WTC11 (cell line): ENCODE measurements around the gene FGFR3. TPM values are rescaled to one million over a fixed set of nuclear protein-coding genes. Genes with fewer than 3 reads are reported as not detected.

Experiments
- ATAC-seq: fragments of 200-7000 bp; cut with Tn5 transposase; 2 replicates; pipeline ENCODE4 v1.10.0; 2021; ENCODE audit warnings: mild to moderate bottlenecking, moderate library complexity
- Bru-seq: library from RNA; stranded (reverse); fragments of 400-500 nt; gene quantifications from one replicate; lab custom pipeline; 2021; lab: Mats Ljungman, UMichigan
- CTCF ChIA-PET: fragments of 300-600 bp; sonication (Branson Sonifier 250); formaldehyde crosslinking; loops from one replicate; lab custom pipeline; 2021; ENCODE audit warnings: antibody characterized with exemption; lab: Charles Lee
- POLR2A ChIA-PET: fragments of 350-600 bp; sonication (Branson Sonifier 250); formaldehyde crosslinking; loops from one replicate; lab custom pipeline; 2021; ENCODE audit warnings: antibody characterized with exemption; lab: Charles Lee
- DNase-seq: peaks from one replicate; pipeline ENCODE4 v3.0.0; 2021; ENCODE audit warnings: low spot score
- H3K27ac Mint-ChIP-seq: 2 replicates; pipeline ENCODE4 v1.8.0; 2021; ENCODE audit warnings: mixed read lengths
- H3K27me3 Mint-ChIP-seq: 2 replicates; pipeline ENCODE4 v1.8.0; 2021; ENCODE audit warnings: low read depth, mild to moderate bottlenecking, moderate library complexity, mixed read lengths
- H3K36me3 Mint-ChIP-seq: 2 replicates; pipeline ENCODE4 v1.8.0; 2021; ENCODE audit warnings: mixed read lengths
- H3K4me1 Mint-ChIP-seq: 2 replicates; pipeline ENCODE4 v1.8.0; 2022; ENCODE audit warnings: mixed read lengths
- H3K4me3 Mint-ChIP-seq: 2 replicates; pipeline ENCODE4 v1.8.0; 2021; ENCODE audit warnings: mild to moderate bottlenecking, moderate library complexity, mixed read lengths
- H3K9me3 Mint-ChIP-seq: 2 replicates; pipeline ENCODE4 v1.8.0; 2021; ENCODE audit warnings: mixed read lengths
- CBFB ChIP-seq: sonication (generic); formaldehyde crosslinking; IDR thresholded peaks from 2 replicates; pipeline ENCODE4 v1.8.1; 2022; ENCODE audit warnings: mild to moderate bottlenecking, low read depth, missing genetic modification reagents
- CREB1 ChIP-seq: sonication (generic); formaldehyde crosslinking; IDR thresholded peaks from 2 replicates; pipeline ENCODE4 v1.8.0; 2023; ENCODE audit warnings: mild to moderate bottlenecking, missing genetic modification reagents
- CREM ChIP-seq: sonication (generic); formaldehyde crosslinking; IDR thresholded peaks from 2 replicates; pipeline ENCODE4 v1.8.1; 2022; ENCODE audit warnings: mild to moderate bottlenecking, missing genetic modification reagents, moderate library complexity
- ETV6 ChIP-seq: sonication (generic); formaldehyde crosslinking; IDR thresholded peaks from 2 replicates; pipeline ENCODE4 v1.8.1; 2022; ENCODE audit warnings: mild to moderate bottlenecking, missing genetic modification reagents
- FOXJ3 ChIP-seq: sonication (generic); formaldehyde crosslinking; IDR thresholded peaks from 2 replicates; pipeline ENCODE4 v1.9.0; 2021; ENCODE audit warnings: missing genetic modification reagents, mild to moderate bottlenecking, borderline replicate concordance
- GABPB1 ChIP-seq: sonication (generic); formaldehyde crosslinking; IDR thresholded peaks from 2 replicates; pipeline ENCODE4 v1.8.1; 2023; ENCODE audit warnings: mild to moderate bottlenecking, missing genetic modification reagents
- HMGA2 ChIP-seq: fragments of 250-450 bp; sonication (Bioruptor Pico); IDR thresholded peaks from 2 replicates; pipeline ENCODE4 v1.4.0; 2021; ENCODE audit warnings: mild to moderate bottlenecking, moderate library complexity
- IRF2 ChIP-seq: sonication (generic); formaldehyde crosslinking; IDR thresholded peaks from 2 replicates; pipeline ENCODE4 v1.8.0; 2022; ENCODE audit warnings: low read depth, missing genetic modification reagents, borderline replicate concordance
- NFE2L1 ChIP-seq: sonication (generic); formaldehyde crosslinking; IDR thresholded peaks from 2 replicates; pipeline ENCODE4 v1.8.1; 2023; ENCODE audit warnings: missing genetic modification reagents
- NFYB ChIP-seq: sonication (generic); formaldehyde crosslinking; conservative IDR thresholded peaks from 2 replicates; pipeline ENCODE4 v1.8.0; 2022; ENCODE audit warnings: low read depth, missing genetic modification reagents
- SOX15 ChIP-seq: fragments of 250-450 bp; sonication (Bioruptor Pico); IDR thresholded peaks from 2 replicates; pipeline ENCODE4 v1.9.0; 2021; ENCODE audit warnings: mild to moderate bottlenecking
- SP1 ChIP-seq: sonication (generic); formaldehyde crosslinking; conservative IDR thresholded peaks from 2 replicates; pipeline ENCODE4 v1.8.1; 2022; ENCODE audit warnings: missing genetic modification reagents
- TEAD1 ChIP-seq: sonication (generic); formaldehyde crosslinking; IDR thresholded peaks from 2 replicates; pipeline ENCODE4 v1.8.0; 2022; ENCODE audit warnings: mild to moderate bottlenecking, missing genetic modification reagents
- TEAD4 ChIP-seq: sonication (generic); formaldehyde crosslinking; IDR thresholded peaks from 2 replicates; pipeline ENCODE4 v1.8.0; 2022; ENCODE audit warnings: mild to moderate bottlenecking, missing genetic modification reagents
- TP53 ChIP-seq: sonication (generic); formaldehyde crosslinking; IDR thresholded peaks from 2 replicates; pipeline ENCODE4 v1.8.1; 2023; ENCODE audit warnings: mild to moderate bottlenecking, missing genetic modification reagents
- ZNF396 ChIP-seq: fragments of 250-450 bp; sonication (Bioruptor Pico); IDR thresholded peaks from 2 replicates; pipeline ENCODE4 v1.8.0; 2021; ENCODE audit warnings: mild to moderate bottlenecking, moderate library complexity, borderline replicate concordance
- ZNF423 ChIP-seq: fragments of 250-450 bp; sonication (Bioruptor Pico); IDR thresholded peaks from 2 replicates; pipeline ENCODE4 v2.1.2; 2022; ENCODE audit warnings: mild to moderate bottlenecking, moderate library complexity
- long read RNA-seq, 3 experiments: library from RNA in 1 of 3; library from capped mRNA in 1 of 3; library from polyadenylated mRNA in 1 of 3; unstranded in 2 of 3; stranded (forward) in 1 of 3; transcript quantifications; one replicate each; pipeline ENCODE4 v2.0.0, GENCODE V29; 2021
- total RNA-seq: library from RNA; stranded (reverse); gene quantifications from 3 replicates; pipeline ENCODE4 v1.2.3, GENCODE V29; 2021
- TF ChIP-seq, protein P1 (sequence below): fragments of 250-450 bp; sonication (Bioruptor Pico); IDR thresholded peaks from 2 replicates; pipeline ENCODE4 v1.9.0; 2021; ENCODE audit warnings: mild to moderate bottlenecking
- TF ChIP-seq, protein P2 (sequence below): sonication (generic); formaldehyde crosslinking; IDR thresholded peaks from 2 replicates; pipeline ENCODE4 v1.8.1; 2022; ENCODE audit warnings: mild to moderate bottlenecking, missing genetic modification reagents, moderate library complexity, borderline replicate concordance
- TF ChIP-seq, protein P3 (sequence below): sonication (generic); formaldehyde crosslinking; IDR thresholded peaks from 2 replicates; pipeline ENCODE4 v1.8.1; 2023; ENCODE audit warnings: mild to moderate bottlenecking, missing genetic modification reagents
- TF ChIP-seq, protein P4 (sequence below): sonication (generic); formaldehyde crosslinking; IDR thresholded peaks from 2 replicates; pipeline ENCODE4 v1.8.1; 2022; ENCODE audit warnings: mild to moderate bottlenecking, moderate library complexity, missing genetic modification reagents
- TF ChIP-seq, protein P5 (sequence below): sonication (generic); formaldehyde crosslinking; IDR thresholded peaks from 2 replicates; pipeline ENCODE4 v1.8.1; 2023; ENCODE audit warnings: mild to moderate bottlenecking, missing genetic modification reagents, moderate library complexity
- TF ChIP-seq, protein P6 (sequence below): fragments of 250-450 bp; sonication (Bioruptor Pico); IDR thresholded peaks from 2 replicates; pipeline ENCODE4 v1.9.0; 2021; ENCODE audit warnings: moderate library complexity, mild to moderate bottlenecking, inconsistent platforms, borderline replicate concordance
- TF ChIP-seq, protein P7 (sequence below): sonication (generic); formaldehyde crosslinking; IDR thresholded peaks from 2 replicates; pipeline ENCODE4 v1.8.0; 2023; ENCODE audit warnings: missing genetic modification reagents

Gene FGFR3
- total RNA-seq (18.2 to 19.9 TPM (median 19.7 TPM) in 3 replicates), Bru-seq, nascent RNA (percentile 40 among the genes with signal in this experiment)
- long read RNA-seq, experiment 1, full-length matches to known transcripts = 22 of 52 reads
- long read RNA-seq, experiment 1, partial matches to known transcripts = 11 of 52 reads
- long read RNA-seq, experiment 1, other reads (novel, unspliced or antisense) = 19 of 52 reads
- long read RNA-seq, experiment 2, full-length matches to known transcripts = 3 of 15 reads
- long read RNA-seq, experiment 2, partial matches to known transcripts = 1 of 15 reads
- long read RNA-seq, experiment 2, other reads (novel, unspliced or antisense) = 11 of 15 reads
- long read RNA-seq, experiment 3 = 0 reads

DNA sequence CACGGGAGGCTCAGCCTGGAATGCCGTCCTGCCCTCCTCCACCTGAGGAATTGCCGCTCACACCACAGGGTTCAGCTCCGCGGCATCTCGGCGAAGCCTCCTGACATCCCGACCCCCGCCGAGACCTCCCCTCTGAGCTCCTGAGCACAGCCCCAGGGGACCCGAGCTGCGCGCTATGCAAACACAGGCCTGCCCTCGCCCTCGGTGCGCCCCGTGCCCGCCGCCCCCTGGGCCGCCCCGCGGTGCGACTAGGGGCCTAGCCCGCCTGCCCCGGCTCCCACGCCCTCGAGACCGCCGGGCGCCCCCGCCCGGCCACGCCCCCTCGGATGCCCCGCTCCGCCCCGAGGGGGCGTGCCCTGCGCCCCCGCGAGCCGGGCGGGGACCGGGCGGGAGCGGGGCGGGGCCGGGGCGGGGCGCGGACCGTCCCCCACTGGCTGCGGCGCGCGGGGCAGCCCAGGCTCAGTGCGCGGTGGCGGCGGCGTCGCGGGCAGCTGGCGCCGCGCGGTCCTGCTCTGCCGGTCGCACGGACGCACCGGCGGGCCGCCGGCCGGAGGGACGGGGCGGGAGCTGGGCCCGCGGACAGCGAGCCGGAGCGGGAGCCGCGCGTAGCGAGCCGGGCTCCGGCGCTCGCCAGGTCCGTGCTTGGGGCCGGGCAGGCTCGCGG is at the start of gene FGFR3:
Gene FGFR3 (plus strand): TSS at position 462 of the 664 bp plus-strand sequence. CDS start 642 bp downstream, outside the sequence.
- CTCF ChIA-PET = interaction anchor here (0.5 to 11.1 kb wide), 15 partner anchors 9 to 86 kb away, joined by 3 to 115 read pairs (median 7); no protein-coding TSS in a partner anchor
- ATAC-seq (peak; percentile 71), DNase-seq (peak; percentile 78)
- no peak within 1 kb of the TSS for H3K27ac Mint-ChIP-seq
- no peaks in the 10 kb centered on the region for H3K4me1 Mint-ChIP-seq
- no peaks in the 10 kb centered on the region for H3K9me3 Mint-ChIP-seq
- H3K36me3 Mint-ChIP-seq = no peaks in the 10 kb centered on the region
- POLR2A ChIA-PET = interaction anchor here (0.9 to 1.5 kb wide), 5 partner anchors 10 to 39 kb away, joined by 3 to 5 read pairs (median 4); no protein-coding TSS in a partner anchor
- H3K4me3 Mint-ChIP-seq = peak within 1 kb of the TSS; percentile 54
- TF ChIP-seq, protein P1, sequence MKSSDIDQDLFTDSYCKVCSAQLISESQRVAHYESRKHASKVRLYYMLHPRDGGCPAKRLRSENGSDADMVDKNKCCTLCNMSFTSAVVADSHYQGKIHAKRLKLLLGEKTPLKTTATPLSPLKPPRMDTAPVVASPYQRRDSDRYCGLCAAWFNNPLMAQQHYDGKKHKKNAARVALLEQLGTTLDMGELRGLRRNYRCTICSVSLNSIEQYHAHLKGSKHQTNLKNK (CRISPR knock-in tag) = 0 out of 2 replicates have a peak, but pooled peaks have one; percentile 11
- TF ChIP-seq NFE2L1 (CRISPR knock-in tag) (no peak), GABPB1 (CRISPR knock-in tag) (0 out of 2 replicates have a peak, but pooled peaks have one; percentile 24), ZNF396 (CRISPR knock-in tag) (no peak), SP1 (CRISPR knock-in tag) (peak; percentile 79), ETV6 (CRISPR knock-in tag) (0 out of 2 replicates have a peak, but pooled peaks have one; percentile 34), NFYB (CRISPR knock-in tag) (no peak), TP53 (CRISPR knock-in tag) (0 out of 2 replicates have a peak, but pooled peaks have one; percentile 19), ZNF423 (CRISPR knock-in tag) (peak; percentile 100)
- TF ChIP-seq, protein P2, sequence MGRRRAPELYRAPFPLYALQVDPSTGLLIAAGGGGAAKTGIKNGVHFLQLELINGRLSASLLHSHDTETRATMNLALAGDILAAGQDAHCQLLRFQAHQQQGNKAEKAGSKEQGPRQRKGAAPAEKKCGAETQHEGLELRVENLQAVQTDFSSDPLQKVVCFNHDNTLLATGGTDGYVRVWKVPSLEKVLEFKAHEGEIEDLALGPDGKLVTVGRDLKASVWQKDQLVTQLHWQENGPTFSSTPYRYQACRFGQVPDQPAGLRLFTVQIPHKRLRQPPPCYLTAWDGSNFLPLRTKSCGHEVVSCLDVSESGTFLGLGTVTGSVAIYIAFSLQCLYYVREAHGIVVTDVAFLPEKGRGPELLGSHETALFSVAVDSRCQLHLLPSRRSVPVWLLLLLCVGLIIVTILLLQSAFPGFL = no peak
- TF ChIP-seq, protein P3, sequence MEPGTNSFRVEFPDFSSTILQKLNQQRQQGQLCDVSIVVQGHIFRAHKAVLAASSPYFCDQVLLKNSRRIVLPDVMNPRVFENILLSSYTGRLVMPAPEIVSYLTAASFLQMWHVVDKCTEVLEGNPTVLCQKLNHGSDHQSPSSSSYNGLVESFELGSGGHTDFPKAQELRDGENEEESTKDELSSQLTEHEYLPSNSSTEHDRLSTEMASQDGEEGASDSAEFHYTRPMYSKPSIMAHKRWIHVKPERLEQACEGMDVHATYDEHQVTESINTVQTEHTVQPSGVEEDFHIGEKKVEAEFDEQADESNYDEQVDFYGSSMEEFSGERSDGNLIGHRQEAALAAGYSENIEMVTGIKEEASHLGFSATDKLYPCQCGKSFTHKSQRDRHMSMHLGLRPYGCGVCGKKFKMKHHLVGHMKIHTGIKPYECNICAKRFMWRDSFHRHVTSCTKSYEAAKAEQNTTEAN = peak; percentile 22; the same call in 1 of the 2 replicates
- peaks cover 51% of the 10 kb centered on the region for H3K27me3 Mint-ChIP-seq

DNA sequence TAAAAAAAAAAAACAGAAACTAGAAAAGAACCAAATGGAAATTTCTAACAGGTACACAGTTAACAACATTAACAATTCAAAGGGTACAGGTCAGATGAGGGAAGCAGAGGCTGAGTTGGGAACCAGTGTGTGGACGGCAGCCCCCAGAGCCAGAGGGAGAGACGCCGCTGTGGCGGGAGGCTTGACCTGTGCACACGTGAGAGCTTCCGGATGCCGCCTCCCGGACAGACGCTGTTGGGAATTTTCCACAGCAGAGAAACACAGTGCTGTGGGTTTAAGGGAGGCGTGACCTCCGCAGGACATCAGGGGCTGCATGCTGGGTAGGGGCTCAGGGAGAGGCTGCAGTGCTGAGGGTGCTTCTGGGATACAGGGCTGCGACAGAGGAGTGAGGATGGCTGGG is 49.5 kb upstream of the FGFR3 start:
- ATAC-seq = no peak
- H3K9me3 Mint-ChIP-seq = peaks cover 5% of the 10 kb centered on the region
- peak overlapping the region; percentile 87; the same call in 1 of the 2 replicates for H3K27ac Mint-ChIP-seq
- ChIA-PET CTCF (interaction anchor here (1.0 to 2.9 kb wide), 3 partner anchors 17 to 67 kb away, joined by 3 to 21 read pairs (median 5); no protein-coding TSS in a partner anchor), POLR2A (interaction anchor here (0.9 kb wide), 1 partner anchor 34 kb away, joined by 3 read pairs; no protein-coding TSS in a partner anchor)
- no peak overlapping the region for H3K4me3 Mint-ChIP-seq
- H3K36me3 Mint-ChIP-seq = peaks cover 49% of the 10 kb centered on the region
- TF ChIP-seq, protein P4, sequence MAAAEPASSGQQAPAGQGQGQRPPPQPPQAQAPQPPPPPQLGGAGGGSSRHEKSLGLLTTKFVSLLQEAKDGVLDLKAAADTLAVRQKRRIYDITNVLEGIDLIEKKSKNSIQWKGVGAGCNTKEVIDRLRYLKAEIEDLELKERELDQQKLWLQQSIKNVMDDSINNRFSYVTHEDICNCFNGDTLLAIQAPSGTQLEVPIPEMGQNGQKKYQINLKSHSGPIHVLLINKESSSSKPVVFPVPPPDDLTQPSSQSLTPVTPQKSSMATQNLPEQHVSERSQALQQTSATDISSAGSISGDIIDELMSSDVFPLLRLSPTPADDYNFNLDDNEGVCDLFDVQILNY = no peak
- TF ChIP-seq FOXJ3 (CRISPR knock-in tag) (no peak), IRF2 (CRISPR knock-in tag) (no peak), CBFB (CRISPR knock-in tag) (no peak), TEAD4 (CRISPR knock-in tag) (no peak), TEAD1 (CRISPR knock-in tag) (no peak), CREB1 (no peak), CREM (CRISPR knock-in tag) (no peak), NFE2L1 (CRISPR knock-in tag) (no peak), HMGA2 (no peak), NFYB (CRISPR knock-in tag) (no peak), SOX15 (CRISPR knock-in tag) (no peak)
- TF ChIP-seq, protein P5, sequence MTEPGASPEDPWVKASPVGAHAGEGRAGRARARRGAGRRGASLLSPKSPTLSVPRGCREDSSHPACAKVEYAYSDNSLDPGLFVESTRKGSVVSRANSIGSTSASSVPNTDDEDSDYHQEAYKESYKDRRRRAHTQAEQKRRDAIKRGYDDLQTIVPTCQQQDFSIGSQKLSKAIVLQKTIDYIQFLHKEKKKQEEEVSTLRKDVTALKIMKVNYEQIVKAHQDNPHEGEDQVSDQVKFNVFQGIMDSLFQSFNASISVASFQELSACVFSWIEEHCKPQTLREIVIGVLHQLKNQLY = no peak
- TF ChIP-seq, protein P6, sequence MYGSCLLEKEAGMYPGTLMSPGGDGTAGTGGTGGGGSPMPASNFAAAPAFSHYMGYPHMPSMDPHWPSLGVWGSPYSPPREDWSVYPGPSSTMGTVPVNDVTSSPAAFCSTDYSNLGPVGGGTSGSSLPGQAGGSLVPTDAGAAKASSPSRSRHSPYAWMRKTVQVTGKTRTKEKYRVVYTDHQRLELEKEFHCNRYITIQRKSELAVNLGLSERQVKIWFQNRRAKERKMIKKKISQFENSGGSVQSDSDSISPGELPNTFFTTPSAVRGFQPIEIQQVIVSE (CRISPR knock-in tag) = no peak
- TF ChIP-seq, protein P7, sequence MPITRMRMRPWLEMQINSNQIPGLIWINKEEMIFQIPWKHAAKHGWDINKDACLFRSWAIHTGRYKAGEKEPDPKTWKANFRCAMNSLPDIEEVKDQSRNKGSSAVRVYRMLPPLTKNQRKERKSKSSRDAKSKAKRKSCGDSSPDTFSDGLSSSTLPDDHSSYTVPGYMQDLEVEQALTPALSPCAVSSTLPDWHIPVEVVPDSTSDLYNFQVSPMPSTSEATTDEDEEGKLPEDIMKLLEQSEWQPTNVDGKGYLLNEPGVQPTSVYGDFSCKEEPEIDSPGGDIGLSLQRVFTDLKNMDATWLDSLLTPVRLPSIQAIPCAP (CRISPR knock-in tag) = no peak
- no peak for DNase-seq
- H3K27me3 Mint-ChIP-seq = no peaks in the 10 kb centered on the region; the same call in 1 of the 2 replicates
- H3K4me1 Mint-ChIP-seq = no peaks in the 10 kb centered on the region
